AG09319 (cell line): ENCODE data around the gene FMN2.
A peak's percentile ranks its signal among the peaks of the same experiment; 100 is the strongest.

Experiments
- DNase-seq: peaks from one replicate; pipeline ENCODE4 v3.0.0-alpha.2; 2010; ENCODE audit warnings: low read depth; ENCODE audit errors: extremely low read depth
- CTCF ChIP-seq: IDR thresholded peaks from 2 replicates; pipeline ENCODE4 v1.5.1; 2011; ENCODE audit warnings: low read depth, mild to moderate bottlenecking, inconsistent platforms, low read length, moderate library complexity

Gene FMN2

GRCh38 chr1:240151136-240151735, 59.6 kb downstream of the FMN2 start:
- DNase-seq: no peak
- TF ChIP-seq CTCF: no peak

DNA sequence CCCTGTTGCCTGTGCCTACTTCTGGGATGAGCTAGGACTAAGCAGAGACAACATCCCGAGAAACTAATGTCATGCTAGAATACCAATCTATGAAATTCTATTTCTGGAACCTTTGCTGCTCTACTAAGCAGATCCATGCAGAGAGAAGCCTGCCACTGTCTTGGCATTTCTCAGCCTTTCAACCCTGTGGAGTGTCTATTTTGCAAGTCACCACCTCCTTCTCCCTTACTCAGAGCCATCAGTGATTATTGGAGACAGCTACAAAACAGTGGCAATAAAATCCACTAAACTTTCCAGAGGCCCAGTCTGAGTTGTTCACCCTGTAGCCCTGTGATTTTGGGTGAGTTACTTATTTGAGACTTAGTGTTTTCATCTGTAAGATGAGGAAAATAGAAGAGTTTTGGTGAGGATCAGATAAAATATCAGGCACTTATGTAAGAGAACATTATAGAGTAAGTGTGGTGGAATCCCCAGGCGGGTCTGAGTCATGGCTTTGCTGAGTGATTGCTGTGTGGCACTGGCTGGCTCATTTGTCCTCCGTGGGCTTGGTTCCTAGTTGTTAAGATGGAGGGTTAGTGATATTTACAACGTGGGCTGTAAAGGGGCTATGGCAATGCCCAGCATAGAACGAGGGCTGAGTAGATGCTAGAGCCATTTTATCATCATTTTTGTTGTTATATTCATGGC, 61.1 kb downstream of the FMN2 start:
- DNase-seq: no peak
- no peak for TF ChIP-seq CTCF

DNA sequence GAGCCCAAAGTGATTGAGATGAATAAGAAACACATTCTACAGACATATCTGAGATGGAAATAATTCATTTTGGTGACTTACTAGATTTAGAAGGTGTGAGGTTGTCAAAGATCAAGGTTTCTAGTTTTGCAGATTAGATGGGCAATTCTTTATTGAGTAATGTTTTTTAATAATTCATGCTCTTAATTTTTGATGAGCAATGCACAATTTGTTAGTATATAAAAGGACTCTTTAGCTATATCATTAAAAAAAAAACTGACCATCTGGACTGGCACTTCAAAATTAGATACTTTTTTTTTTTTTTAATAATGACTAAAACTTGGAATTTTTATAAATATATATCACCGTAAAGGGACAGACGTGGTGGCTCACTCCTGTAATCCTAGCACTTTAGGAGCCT, 63.9 kb downstream of the FMN2 start:
- TF ChIP-seq CTCF: no peak
- no peak for DNase-seq

DNA sequence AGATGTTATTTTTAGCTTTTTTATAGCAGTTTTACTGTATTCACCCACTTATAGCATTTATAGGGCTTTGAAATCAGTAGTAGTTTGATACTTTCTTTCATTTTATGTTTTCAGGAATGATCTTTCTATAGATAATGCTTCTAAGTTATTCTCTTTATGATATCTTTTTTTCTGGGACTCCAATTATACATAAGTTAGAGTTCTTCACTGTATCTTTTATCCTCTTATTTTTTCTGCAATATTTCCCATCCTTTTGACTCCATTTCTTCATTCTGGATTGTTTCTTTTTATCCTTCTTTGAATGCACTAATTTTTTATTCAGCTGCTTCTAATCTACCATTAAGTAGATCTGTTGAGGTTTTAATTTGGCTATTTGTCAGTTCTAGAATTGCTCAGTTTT, 73.1 kb downstream of the FMN2 start:
- TF ChIP-seq CTCF: no peak
- no peak for DNase-seq

GRCh38 chr1:240169188-240169587, 77.5 kb downstream of the FMN2 start:
- no peak for DNase-seq
- peak; percentile 18 for TF ChIP-seq CTCF

DNA sequence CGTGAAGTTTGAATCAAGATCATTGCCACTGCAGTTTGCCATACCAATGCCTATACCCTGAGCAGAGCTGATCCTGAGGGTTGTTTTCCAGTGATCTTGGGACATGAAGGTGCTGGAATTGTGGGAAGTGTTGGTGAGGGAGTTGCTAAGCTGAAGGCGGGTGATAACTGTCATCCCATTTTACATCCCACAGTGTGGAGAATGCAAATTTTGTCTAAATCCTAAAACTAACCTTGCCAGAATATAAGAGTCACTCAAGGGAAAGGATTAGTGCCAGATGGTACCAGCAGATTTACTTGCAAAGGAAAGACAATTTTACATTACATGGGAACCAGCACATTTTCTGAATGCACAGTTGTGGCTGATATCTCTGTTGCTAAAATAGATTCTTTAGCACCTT, 78.6 kb downstream of the FMN2 start:
- DNase-seq: no peak
- TF ChIP-seq CTCF: no peak

- TF ChIP-seq CTCF: no peak
- no peak for DNase-seq
Measured at GRCh38 chr1:240170806-240171205, 79.1 kb downstream of the FMN2 start.
